GM12878 (cell line): ENCODE data around the gene AKAP13. TPM values are rescaled to one million over a fixed set of nuclear protein-coding genes. Genes with fewer than 3 reads are reported as not detected.
A peak's percentile ranks its signal among the peaks of the same experiment; 100 is the strongest.

Experiments used
- ASH2L ChIP-seq: fragments of 300-600, 200-600 bp; sonication (generic); IDR thresholded peaks from 2 replicates; pipeline ENCODE4 v1.6.1; 2017; ENCODE audit warnings: low read depth, mild to moderate bottlenecking, borderline replicate concordance
- CBFB ChIP-seq: IDR thresholded peaks from 2 replicates; pipeline ENCODE4 v1.6.1; 2016; ENCODE audit warnings: antibody characterized with exemption, low read depth
- E2F4 ChIP-seq: IDR thresholded peaks from 2 replicates; pipeline ENCODE4 v1.6.1; 2012; ENCODE audit warnings: low read depth, low read length, improper control_type of control experiment
- FOXK2 ChIP-seq: fragments of 450-650 bp; IDR thresholded peaks from 2 replicates; pipeline ENCODE4 v1.6.1; 2017; ENCODE audit warnings: mild to moderate bottlenecking, moderate library complexity
- HDAC6 ChIP-seq: fragments of 200-600 bp; sonication (generic); IDR thresholded peaks from one replicate; pipeline ENCODE4 v1.8.0; 2017; ENCODE audit warnings: antibody characterized with exemption; ENCODE audit not compliant: unreplicated experiment
- KLF5 ChIP-seq: fragments of 450-650 bp; IDR thresholded peaks from 2 replicates; pipeline ENCODE4 v1.6.1; 2014; ENCODE audit warnings: mild to moderate bottlenecking; ENCODE audit not compliant: partially characterized antibody
- MEF2B ChIP-seq: fragments of 450-650 bp; IDR thresholded peaks from 2 replicates; pipeline ENCODE4 v1.6.1; 2018; ENCODE audit warnings: mild to moderate bottlenecking, moderate library complexity; ENCODE audit not compliant: partially characterized antibody, poor library complexity, severe bottlenecking
- NFYB ChIP-seq: IDR thresholded peaks from 2 replicates; pipeline ENCODE4 v1.6.1; 2011; ENCODE audit warnings: low read depth, mild to moderate bottlenecking, low read length, improper control_type of control experiment, moderate library complexity; ENCODE audit not compliant: insufficient read depth
- NR2C2 ChIP-seq: IDR thresholded peaks from 2 replicates; pipeline ENCODE4 v1.6.1; 2011; ENCODE audit warnings: borderline replicate concordance, low read depth; ENCODE audit not compliant: control insufficient read depth, insufficient read length
- PRDM15 ChIP-seq: fragments of 450-650 bp; formaldehyde crosslinking; IDR thresholded peaks from 2 replicates; pipeline ENCODE4 v1.4.0; 2020; ENCODE audit warnings: mild to moderate bottlenecking, moderate library complexity
- REST ChIP-seq: IDR thresholded peaks from 2 replicates; pipeline ENCODE4 v1.6.1; 2012; ENCODE audit warnings: mild to moderate bottlenecking, low read depth, low read length
- RUNX3 ChIP-seq: IDR thresholded peaks from 2 replicates; pipeline ENCODE4 v1.6.1; 2012; ENCODE audit warnings: low read length, inconsistent platforms
- STAT1 ChIP-seq: fragments of 450-650 bp; conservative IDR thresholded peaks from 2 replicates; pipeline ENCODE4 v1.6.1; 2014; ENCODE audit warnings: antibody characterized with exemption, mild to moderate bottlenecking
- STAT3 ChIP-seq: IDR thresholded peaks from 2 replicates; pipeline ENCODE4 v1.6.1; 2011; ENCODE audit warnings: low read depth, low read length, improper control_type of control experiment
- SUPT20H ChIP-seq: IDR thresholded peaks from 2 replicates; pipeline ENCODE4 v1.6.1; 2011; ENCODE audit warnings: low read depth, mild to moderate bottlenecking, low read length, moderate library complexity, borderline replicate concordance; ENCODE audit not compliant: control insufficient read depth
- SUZ12 ChIP-seq: fragments of 200-600 bp; sonication (generic); IDR thresholded peaks from one replicate; pipeline ENCODE4 v1.6.1; 2018; ENCODE audit warnings: antibody characterized with exemption, mild to moderate bottlenecking; ENCODE audit not compliant: unreplicated experiment
- TCF7 ChIP-seq: IDR thresholded peaks from 2 replicates; pipeline ENCODE4 v1.6.1; 2014; ENCODE audit warnings: antibody characterized with exemption, borderline replicate concordance
- ZNF217 ChIP-seq: fragments of 450-650 bp; IDR thresholded peaks from 2 replicates; pipeline ENCODE4 v1.6.1; 2017; ENCODE audit warnings: antibody characterized with exemption, mild to moderate bottlenecking
- ZSCAN29 ChIP-seq: fragments of 450-650 bp; IDR thresholded peaks from 2 replicates; pipeline ENCODE4 v1.6.1; 2017; ENCODE audit warnings: mild to moderate bottlenecking, moderate library complexity
- ZZZ3 ChIP-seq: IDR thresholded peaks from 2 replicates; pipeline ENCODE4 v1.6.1; 2011; ENCODE audit warnings: low read depth; ENCODE audit not compliant: control insufficient read depth, insufficient read length
- polyA plus RNA-seq, 11 experiments: library from polyadenylated mRNA; depleted of rRNA in 4 of 11; unstranded in 6 of 11; stranded (reverse) in 5 of 11; fragments of >200 nt; fragmentation: Nextera tagmentation in 4 of 11; fragmentation: Illumina TruSeq in 1 of 11; extraction: Ambion mirVana in 4 of 11; extraction: Trizol in 1 of 11; gene quantifications; 1 replicate in 1 of 11; 2 replicates in 10 of 11; pipeline versions ENCODE4 v1.2.1 to v1.2.3, GENCODE V29; 2011 to 2016; ENCODE audit warnings: inconsistent platforms in 2 of 11, missing spikeins in 2 of 11, low read depth in 1 of 11
- total RNA-seq, 4 experiments: library from RNA; depleted of rRNA in 3 of 4; stranded (reverse); fragments of >200 nt in 3 of 4; fragmentation: Illumina TruSeq in 1 of 4; extraction: Trizol in 1 of 4; gene quantifications; 2 replicates each; pipeline versions ENCODE4 v1.2.1 to v1.2.3, GENCODE V29; 2013 to 2021
- TF ChIP-seq, protein P1 (sequence below): IDR thresholded peaks from 2 replicates; pipeline ENCODE4 v1.6.1; 2012; ENCODE audit warnings: low read length, inconsistent platforms

The AKAP13 gene
- total and polyA plus RNA-seq, 10 of the 15 experiments (the other 5 are each of a cell fraction or from before 2014, with no cell fraction given), result 14.4 to 74.9 (median 55.1) TPM

- TF ChIP-seq NR2C2 (no peak), ZSCAN29 (no peak), STAT1 (no peak), SUZ12 (no peak), STAT3 (0 out of 2 replicates have a peak, but pooled peaks have one; percentile 38), KLF5 (no peak), REST (no peak), SUPT20H (no peak), RUNX3 (peak; percentile 66), FOXK2 (no peak), MEF2B (peak; percentile 70), ZZZ3 (no peak), E2F4 (no peak), PRDM15 (no peak), TCF7 (no peak), HDAC6 (no peak), NFYB (no peak), ZNF217 (peak; percentile 26; the same call in 1 of the 2 replicates), ASH2L (no peak), CBFB (no peak)
- TF ChIP-seq, protein P1, sequence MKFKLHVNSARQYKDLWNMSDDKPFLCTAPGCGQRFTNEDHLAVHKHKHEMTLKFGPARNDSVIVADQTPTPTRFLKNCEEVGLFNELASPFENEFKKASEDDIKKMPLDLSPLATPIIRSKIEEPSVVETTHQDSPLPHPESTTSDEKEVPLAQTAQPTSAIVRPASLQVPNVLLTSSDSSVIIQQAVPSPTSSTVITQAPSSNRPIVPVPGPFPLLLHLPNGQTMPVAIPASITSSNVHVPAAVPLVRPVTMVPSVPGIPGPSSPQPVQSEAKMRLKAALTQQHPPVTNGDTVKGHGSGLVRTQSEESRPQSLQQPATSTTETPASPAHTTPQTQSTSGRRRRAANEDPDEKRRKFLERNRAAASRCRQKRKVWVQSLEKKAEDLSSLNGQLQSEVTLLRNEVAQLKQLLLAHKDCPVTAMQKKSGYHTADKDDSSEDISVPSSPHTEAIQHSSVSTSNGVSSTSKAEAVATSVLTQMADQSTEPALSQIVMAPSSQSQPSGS, result peak; percentile 62; the same call in 1 of the 2 replicates
These were observed 312.5 kb downstream of the AKAP13 start (continued) for GRCh38 chr15:85692873-85693272.
